Kidney (tissue), 14 donors: Measurements from ENCODE around the gene TRPM2. TPM values are rescaled to one million over a fixed set of nuclear protein-coding genes. Genes with fewer than 3 reads are reported as not detected.

Source experiments
- DNase-seq, 5 donors: peaks; one replicate each; pipeline ENCODE4 v3.0.0-alpha.2; 2013 to 2020
- FAIRE-seq: peaks from 2 replicates; lab custom pipeline; 2012; peaks lifted over from hg19 to GRCh38; lab: Jason Lieb, UNC
- H3K27ac ChIP-seq, 2 donors: one replicate each; pipeline ENCODE4 v1.7.0; 2013; ENCODE audit warnings: low read depth in 2 of 2, low read length in 2 of 2, inconsistent platforms in 1 of 2
- H3K27me3 ChIP-seq: one replicate; pipeline ENCODE4 v1.7.1; 2013; ENCODE audit warnings: low read length, inconsistent platforms; ENCODE audit not compliant: control insufficient read depth, insufficient read depth
- H3K36me3 ChIP-seq, 3 donors: one replicate each; pipeline versions ENCODE4 v1.7.0 to v1.7.1; 2013; ENCODE audit warnings: low read length in 3 of 3, control low read depth in 1 of 3, inconsistent platforms in 1 of 3; ENCODE audit not compliant: insufficient read depth in 3 of 3, control insufficient read depth in 2 of 3
- H3K4me1 ChIP-seq, 3 donors: one replicate each; pipeline versions ENCODE4 v1.7.0 to v1.7.1; 2013; ENCODE audit warnings: low read length in 3 of 3, inconsistent platforms in 1 of 3, low read depth in 1 of 3; ENCODE audit not compliant: control insufficient read depth in 2 of 3, insufficient read depth in 2 of 3
- H3K4me3 ChIP-seq, 3 donors: one replicate each; pipeline versions ENCODE4 v1.7.0 to v1.8.1; 2013; ENCODE audit warnings: low read length in 3 of 3, control low read depth in 1 of 3, inconsistent platforms in 1 of 3
- H3K9ac ChIP-seq, 3 donors: one replicate each; pipeline versions ENCODE4 v1.7.0 to v1.7.1; 2013; ENCODE audit warnings: low read length in 3 of 3, control low read depth in 1 of 3, inconsistent platforms in 1 of 3
- H3K9me3 ChIP-seq, 3 donors: one replicate each; pipeline versions ENCODE4 v1.7.0 to v1.7.1; 2013; ENCODE audit warnings: low read length in 3 of 3, control low read depth in 1 of 3, inconsistent platforms in 1 of 3; ENCODE audit not compliant: control insufficient read depth in 2 of 3, insufficient read depth in 1 of 3
- intact Hi-C: fragments of 100-400 bp; cut with DNase I; formaldehyde crosslinking; loops from one replicate; pipeline ENCODE4 v1.11.1; 2022
- polyA plus RNA-seq: library from polyadenylated mRNA; stranded (reverse); fragments of 350-450 nt; fragmentation: Illumina TruSeq; extraction: RNeasy Lipid Tissue Mini Kit (QIAGEN cat#74804); gene quantifications from one replicate; pipeline ENCODE4 v1.2.3, GENCODE V29; 2014; ENCODE audit warnings: low read depth, low replicate concordance; ENCODE audit not compliant: insufficient read depth
- total RNA-seq: library from RNA; stranded (reverse); fragmentation: NEBNext Ultra II Directional; extraction: Animal tissue kit (Norgen Biotek cat#: 25700); gene quantifications from one replicate; pipeline ENCODE4 v1.2.1, GENCODE V29; 2021
- TF ChIP-seq, protein P1 (sequence below): IDR thresholded peaks from 3 replicates; pipeline ENCODE4 v1.5.1; 2012; ENCODE audit warnings: mild to moderate bottlenecking, moderate library complexity, borderline replicate concordance; ENCODE audit not compliant: insufficient read depth; ENCODE audit errors: extremely low read depth
- donor health status: control.
- donor health status: control.
- donor health status: control.
- donor health status: control.
- donor health status: control.
- donor health status: DM: yes; HTN: yes; CAD: no.
- donor health status: Normal renal cell carcinoma (clear cell type).

Gene TRPM2
- total and polyA plus RNA-seq, 2 donors from 2014 or later = 2.0 to 11.5 TPM

DNA sequence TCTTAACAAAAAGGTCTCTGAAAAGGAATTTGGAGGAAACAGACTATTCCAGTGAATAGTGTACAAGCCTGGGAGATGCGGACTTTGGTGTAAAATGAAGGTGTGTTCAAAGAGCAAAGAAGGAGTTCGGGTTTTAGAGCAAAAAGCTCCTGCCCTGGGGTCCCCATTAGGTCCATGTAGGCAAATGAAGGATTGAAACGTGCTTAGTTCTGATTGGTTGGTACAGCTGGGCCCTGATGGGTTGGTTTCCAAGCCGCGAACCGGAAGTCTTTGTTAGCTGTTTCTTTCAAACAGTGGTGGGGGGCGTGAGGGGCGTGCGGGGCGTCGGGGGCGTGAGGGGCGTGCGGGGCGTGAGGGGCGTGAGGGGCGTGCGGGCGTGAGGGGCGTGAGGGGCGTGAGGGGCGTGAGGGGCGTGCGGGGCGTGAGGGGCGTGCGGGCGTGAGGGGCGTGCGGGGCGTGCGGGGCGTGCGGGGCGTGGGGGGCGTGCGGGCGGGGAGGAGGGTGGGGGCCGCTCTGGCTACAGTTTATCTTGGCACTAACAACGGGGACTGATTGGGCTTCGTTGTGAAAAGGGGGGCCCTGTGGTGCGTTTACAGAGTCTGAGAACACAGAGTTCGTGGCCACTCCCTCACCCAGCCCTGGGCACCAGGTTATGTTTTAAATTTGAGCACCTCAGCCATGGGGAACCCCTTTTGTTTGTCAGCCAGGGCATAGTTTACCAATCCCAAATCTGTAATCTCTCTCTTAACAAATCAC is 131.3 kb downstream of the TRPM2 start:
- Histone ChIP-seq H3K9me3 (no peaks in the 10 kb centered on the region), H3K4me1 (no peaks in the 10 kb centered on the region), H3K27ac (no peak overlapping the region), H3K9ac (no peak overlapping the region), H3K4me3 (no peak overlapping the region), H3K36me3 (no peaks in the 10 kb centered on the region), H3K27me3 (no peaks in the 10 kb centered on the region)
- DNase-seq (no peak), FAIRE-seq (no peak)
- intact Hi-C loops = no loop called here
- TF ChIP-seq, protein P1, sequence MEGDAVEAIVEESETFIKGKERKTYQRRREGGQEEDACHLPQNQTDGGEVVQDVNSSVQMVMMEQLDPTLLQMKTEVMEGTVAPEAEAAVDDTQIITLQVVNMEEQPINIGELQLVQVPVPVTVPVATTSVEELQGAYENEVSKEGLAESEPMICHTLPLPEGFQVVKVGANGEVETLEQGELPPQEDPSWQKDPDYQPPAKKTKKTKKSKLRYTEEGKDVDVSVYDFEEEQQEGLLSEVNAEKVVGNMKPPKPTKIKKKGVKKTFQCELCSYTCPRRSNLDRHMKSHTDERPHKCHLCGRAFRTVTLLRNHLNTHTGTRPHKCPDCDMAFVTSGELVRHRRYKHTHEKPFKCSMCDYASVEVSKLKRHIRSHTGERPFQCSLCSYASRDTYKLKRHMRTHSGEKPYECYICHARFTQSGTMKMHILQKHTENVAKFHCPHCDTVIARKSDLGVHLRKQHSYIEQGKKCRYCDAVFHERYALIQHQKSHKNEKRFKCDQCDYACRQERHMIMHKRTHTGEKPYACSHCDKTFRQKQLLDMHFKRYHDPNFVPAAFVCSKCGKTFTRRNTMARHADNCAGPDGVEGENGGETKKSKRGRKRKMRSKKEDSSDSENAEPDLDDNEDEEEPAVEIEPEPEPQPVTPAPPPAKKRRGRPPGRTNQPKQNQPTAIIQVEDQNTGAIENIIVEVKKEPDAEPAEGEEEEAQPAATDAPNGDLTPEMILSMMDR = no peak

DNA sequence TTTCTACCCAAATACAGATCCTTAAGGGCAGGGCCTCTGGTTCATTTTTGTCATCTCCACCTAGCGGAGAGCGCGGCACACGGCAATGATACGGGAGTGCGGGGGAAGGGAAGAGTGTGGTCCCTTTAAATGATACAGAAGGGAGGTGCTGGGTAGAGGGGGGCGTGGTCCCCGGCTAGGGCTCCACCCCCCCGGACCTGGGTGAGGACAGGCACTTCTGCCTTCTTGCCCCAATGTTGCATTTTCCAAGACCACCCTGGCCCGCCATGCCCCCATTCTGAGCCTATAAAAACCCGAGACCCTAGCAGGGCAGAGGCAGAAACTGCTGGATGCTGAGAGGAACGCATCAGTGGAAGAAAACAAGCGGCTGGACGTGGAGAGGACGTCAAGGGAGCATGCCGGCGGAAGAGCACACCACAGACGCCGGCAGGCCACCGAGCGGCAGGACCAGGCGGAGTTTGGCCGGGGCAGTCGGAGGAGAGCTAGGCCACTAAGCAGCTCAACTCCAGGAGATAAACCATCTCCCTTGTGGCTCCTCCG is 131.9 kb downstream of the TRPM2 start:
- H3K36me3 ChIP-seq = no peaks in the 10 kb centered on the region
- H3K4me1 ChIP-seq = no peaks in the 10 kb centered on the region
- no peaks in the 10 kb centered on the region for H3K9me3 ChIP-seq
- no peaks in the 10 kb centered on the region for H3K27me3 ChIP-seq
- H3K27ac ChIP-seq = no peak overlapping the region
- no peak overlapping the region for H3K9ac ChIP-seq
- FAIRE-seq (no peak), DNase-seq (peak in 1 of 5 donors; percentile 34)
- intact Hi-C loops = no loop called here
- TF ChIP-seq, protein P1 = no peak
- no peak overlapping the region for H3K4me3 ChIP-seq

- H3K27me3 ChIP-seq = no peaks in the 10 kb centered on the region
- H3K27ac ChIP-seq = no peak overlapping the region
- no peaks in the 10 kb centered on the region for H3K9me3 ChIP-seq
- DNase-seq = no peak
- intact Hi-C loops = no loop called here
- no peaks in the 10 kb centered on the region for H3K4me1 ChIP-seq
- H3K9ac ChIP-seq = no peak overlapping the region
- no peak overlapping the region for H3K4me3 ChIP-seq
- no peaks in the 10 kb centered on the region for H3K36me3 ChIP-seq
- TF ChIP-seq, protein P1 = no peak
- no peak for FAIRE-seq
Measured at GRCh38 chr21:44485796-44486195, 132.4 kb downstream of the TRPM2 start.
